ENCODE data around the gene SPAG9. TPM values are rescaled to one million over a fixed set of nuclear protein-coding genes. Genes with fewer than 3 reads are reported as not detected.

Gene SPAG9
- polyA plus RNA-seq, 1 experiment, result 18.7 TPM

GRCh38 chr17:51166198-51166986 lies 45.7 kb upstream of the SPAG9 start, which contains the start of gene NME2:
Gene NME2 (plus strand): TSS chr17:51166411. CDS start chr17:51166831, 420 bp downstream.
- H3K4me3 ChIP-seq (ENCODE audit: low read depth, low read length), result peak within 1 kb of the TSS; percentile 90
- no peaks in the 10 kb centered on the region for H3K27me3 ChIP-seq (ENCODE audit: control insufficient read depth, insufficient read depth, low read length)
- CTCF ChIA-PET, result interaction anchor here (0.8 to 1.3 kb wide), 4 partner anchors 12 to 168 kb away, joined by 3 read pairs; no protein-coding TSS in a partner anchor
- peaks cover 15% of the 10 kb centered on the region for H3K36me3 ChIP-seq (ENCODE audit: control insufficient read depth, insufficient read depth, low read length)
- no peak for DNase-seq (ENCODE audit: low read depth)
- POLR2A ChIA-PET, result no interaction called here
- TF ChIP-seq CTCF (IDR thresholded peaks at IDR 0.05; ENCODE audit: insufficient read depth, low read depth, low read length), result no peak

DNA sequence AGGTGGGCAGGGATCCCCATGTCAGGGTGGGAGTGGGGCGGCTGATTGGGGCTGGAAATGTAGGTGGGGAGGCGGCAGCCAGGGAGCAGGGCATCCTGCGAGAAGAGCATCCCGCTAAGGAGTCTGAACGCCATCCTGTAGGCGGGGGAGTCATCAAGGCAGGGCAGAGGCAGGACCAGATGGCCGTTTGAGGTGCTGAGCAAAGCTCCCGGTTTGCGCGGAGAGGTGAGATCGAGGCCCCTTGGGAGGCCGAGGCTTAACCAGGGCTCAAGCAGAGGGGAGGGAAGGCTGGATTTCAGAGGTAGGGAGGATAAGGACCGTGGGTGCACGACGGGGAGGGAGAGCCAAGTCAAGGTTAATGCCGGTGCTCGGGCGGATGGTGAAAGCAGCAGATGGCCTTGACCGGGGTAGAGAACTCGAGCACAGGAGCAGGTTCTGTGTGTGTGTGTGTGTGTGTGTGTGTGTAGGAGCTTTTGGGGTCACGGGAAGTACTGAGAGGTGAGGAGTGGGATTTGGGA lies 45.1 kb upstream of the SPAG9 start:
- ChIA-PET CTCF (interaction anchor here (0.6 to 1.3 kb wide), 7 partner anchors 11 to 167 kb away, joined by 3 to 5 read pairs (median 3); partner anchors contain the start of gene NME1), POLR2A (no interaction called here)
- Histone ChIP-seq H3K36me3 (ENCODE audit: control insufficient read depth, insufficient read depth, low read length) (peaks cover 14% of the 10 kb centered on the region), H3K4me3 (ENCODE audit: low read depth, low read length) (peak overlapping the region; percentile 90), H3K27me3 (ENCODE audit: control insufficient read depth, insufficient read depth, low read length) (no peaks in the 10 kb centered on the region)
- no peak for TF ChIP-seq CTCF (IDR thresholded peaks at IDR 0.05; ENCODE audit: insufficient read depth, low read depth, low read length)
- no peak for DNase-seq (ENCODE audit: low read depth)

DNA sequence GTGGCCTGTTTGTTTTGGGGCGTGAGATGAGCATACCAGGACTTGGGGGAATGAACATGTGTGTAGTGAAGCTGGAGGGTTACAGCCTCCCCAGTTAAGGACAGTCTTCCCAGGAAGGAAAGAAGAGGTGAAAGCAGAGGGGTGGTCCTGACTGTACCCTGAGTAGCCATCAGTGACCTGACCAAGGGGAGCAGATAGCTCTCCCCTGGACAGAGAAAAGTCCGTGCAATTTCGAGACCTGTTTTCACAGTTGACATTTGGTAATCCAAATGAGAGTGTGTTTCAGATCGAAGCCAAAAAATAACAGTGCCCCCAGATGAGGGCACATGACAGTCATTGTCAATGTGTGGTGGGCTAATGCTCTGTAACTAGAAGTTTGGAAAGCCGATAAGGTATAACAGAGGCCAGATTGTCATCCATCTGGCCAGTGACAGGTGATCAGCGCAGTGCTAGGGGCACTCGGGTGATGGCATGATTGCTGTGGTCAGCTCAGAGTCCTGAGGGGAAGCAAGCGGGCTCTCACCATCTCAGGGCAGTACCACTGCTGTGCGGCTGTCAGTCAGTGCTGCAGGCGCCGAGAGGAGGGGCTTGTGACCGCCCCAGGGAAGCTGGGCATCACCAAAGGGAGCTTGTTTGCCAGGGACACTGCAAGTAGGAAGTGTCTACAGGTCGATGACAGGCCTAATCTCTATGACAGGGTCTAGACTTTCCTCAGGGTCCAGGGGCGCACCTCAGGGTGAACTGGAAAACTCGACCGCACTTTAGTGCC lies 44.4 kb upstream of the SPAG9 start:
- CTCF ChIA-PET, result interaction anchor here (0.6 to 1.4 kb wide), 5 partner anchors 12 to 167 kb away, joined by 3 to 5 read pairs (median 3); partner anchors contain the start of gene NME1
- POLR2A ChIA-PET, result no interaction called here
- Histone ChIP-seq H3K27me3 (ENCODE audit: control insufficient read depth, insufficient read depth, low read length) (no peaks in the 10 kb centered on the region), H3K36me3 (ENCODE audit: control insufficient read depth, insufficient read depth, low read length) (peaks cover 13% of the 10 kb centered on the region), H3K4me3 (ENCODE audit: low read depth, low read length) (peak overlapping the region; percentile 90; the same call in 1 of the 2 replicates)
- DNase-seq (ENCODE audit: low read depth), result no peak
- TF ChIP-seq CTCF (IDR thresholded peaks at IDR 0.05; ENCODE audit: insufficient read depth, low read depth, low read length), result no peak

GRCh38 chr17:51161541-51161940 lies 40.9 kb upstream of the SPAG9 start:
- POLR2A ChIA-PET, result no interaction called here
- TF ChIP-seq CTCF (IDR thresholded peaks at IDR 0.05; ENCODE audit: insufficient read depth, low read depth, low read length), result no peak
- H3K27me3 ChIP-seq (ENCODE audit: control insufficient read depth, insufficient read depth, low read length), result no peaks in the 10 kb centered on the region
- H3K36me3 ChIP-seq (ENCODE audit: control insufficient read depth, insufficient read depth, low read length), result peaks cover 7% of the 10 kb centered on the region
- CTCF ChIA-PET, result interaction anchor here (0.7 to 1.2 kb wide), 3 partner anchors 8 to 160 kb away, joined by 3 read pairs; partner anchors contain the start of gene NME1
- DNase-seq (ENCODE audit: low read depth), result no peak
- no peak overlapping the region for H3K4me3 ChIP-seq (ENCODE audit: low read depth, low read length)

DNA sequence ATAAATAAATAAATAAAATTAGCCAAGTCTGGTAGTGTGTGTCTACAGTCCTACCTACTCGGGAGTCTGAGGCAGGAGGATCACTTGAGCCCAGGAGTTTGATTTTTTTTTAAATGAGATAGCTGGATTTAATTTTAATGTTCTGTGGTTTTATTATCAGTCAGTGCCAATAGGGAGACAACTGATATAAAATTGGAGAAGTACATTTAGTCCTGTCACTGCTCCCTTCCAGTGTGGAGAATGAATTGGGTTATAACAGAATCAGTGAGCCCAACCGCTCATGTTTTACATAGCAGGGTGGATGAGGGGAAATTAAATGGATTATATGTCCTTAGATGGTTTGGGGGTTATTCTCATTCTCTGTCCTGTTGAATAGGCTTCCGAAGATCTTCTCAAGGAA lies 38.9 kb upstream of the SPAG9 start:
- POLR2A ChIA-PET, result no interaction called here
- no peak for DNase-seq (ENCODE audit: low read depth)
- CTCF ChIA-PET, result no interaction called here
- Histone ChIP-seq H3K4me3 (ENCODE audit: low read depth, low read length) (no peak overlapping the region), H3K36me3 (ENCODE audit: control insufficient read depth, insufficient read depth, low read length) (peaks cover 7% of the 10 kb centered on the region), H3K27me3 (ENCODE audit: control insufficient read depth, insufficient read depth, low read length) (no peaks in the 10 kb centered on the region)
- TF ChIP-seq CTCF (IDR thresholded peaks at IDR 0.05; ENCODE audit: insufficient read depth, low read depth, low read length), result no peak
